Mesenchymal stem cell (in vitro differentiated cells and primary cell): ENCODE data around the gene CPT1B.

Source experiments
- DNase-seq: peaks from one replicate; pipeline ENCODE4 v3.0.0-alpha.2; 2013
- H2AFZ ChIP-seq: one replicate; pipeline ENCODE4 v1.6.1; 2013; ENCODE audit warnings: low read depth, mild to moderate bottlenecking, control low read depth, inconsistent platforms, low read length, moderate library complexity
- H2AK5ac ChIP-seq: 2 replicates; pipeline ENCODE4 v1.6.1; 2013; ENCODE audit warnings: low read length, moderate library complexity, mild to moderate bottlenecking, inconsistent platforms; ENCODE audit not compliant: severe bottlenecking
- H2BK120ac ChIP-seq: one replicate; pipeline ENCODE4 v1.6.1; 2013; ENCODE audit warnings: low read depth, mild to moderate bottlenecking, inconsistent platforms, low read length, moderate library complexity
- H2BK12ac ChIP-seq, 2 experiments: one replicate each; pipeline ENCODE4 v1.6.1; 2013; ENCODE audit warnings: inconsistent platforms in 2 of 2, low read length in 2 of 2, mild to moderate bottlenecking in 2 of 2, moderate library complexity in 2 of 2, control low read depth in 1 of 2
- H2BK15ac ChIP-seq: one replicate; pipeline ENCODE4 v1.6.1; 2013; ENCODE audit warnings: mild to moderate bottlenecking, low read depth, inconsistent platforms; ENCODE audit not compliant: poor library complexity, severe bottlenecking
- H2BK5ac ChIP-seq: 2 replicates; pipeline ENCODE4 v1.6.1; 2013; ENCODE audit warnings: low read depth, mild to moderate bottlenecking, low read length, control low read depth, inconsistent platforms; ENCODE audit not compliant: poor library complexity, severe bottlenecking
- H3K14ac ChIP-seq, 2 experiments: one replicate each; pipeline ENCODE4 v1.6.1; 2013; ENCODE audit warnings: inconsistent platforms in 2 of 2, low read length in 2 of 2, control low read depth in 1 of 2, mild to moderate bottlenecking in 1 of 2, moderate library complexity in 1 of 2
- H3K18ac ChIP-seq, 2 experiments: one replicate each; pipeline ENCODE4 v1.6.1; 2013; ENCODE audit warnings: inconsistent platforms in 2 of 2, low read length in 2 of 2, control low read depth in 1 of 2, low read depth in 1 of 2, mild to moderate bottlenecking in 1 of 2
- H3K23ac ChIP-seq, 2 experiments: one replicate each; pipeline ENCODE4 v1.6.1; 2013; ENCODE audit warnings: inconsistent platforms in 2 of 2, low read length in 2 of 2, mild to moderate bottlenecking in 2 of 2, moderate library complexity in 2 of 2, control low read depth in 1 of 2
- H3K27ac ChIP-seq: 2 replicates; pipeline ENCODE4 v1.5.1; 2013; ENCODE audit warnings: mild to moderate bottlenecking, moderate library complexity, low read length, control low read depth, inconsistent platforms; ENCODE audit not compliant: poor library complexity, severe bottlenecking
- H3K27me3 ChIP-seq, 2 experiments: 2 replicates each; pipeline versions ENCODE4 v1.6.1 to v1.7.0; 2013; ENCODE audit warnings: low read length in 2 of 2, mild to moderate bottlenecking in 2 of 2, moderate library complexity in 2 of 2, control low read depth in 1 of 2, inconsistent platforms in 1 of 2; ENCODE audit not compliant: control insufficient read depth in 1 of 2, insufficient read depth in 1 of 2
- H3K36me3 ChIP-seq, 2 experiments: 2 replicates each; pipeline versions ENCODE4 v1.6.1 to v1.7.0; 2013; ENCODE audit warnings: low read length in 2 of 2, control low read depth in 1 of 2, inconsistent platforms in 1 of 2, low read depth in 1 of 2, mild to moderate bottlenecking in 1 of 2; ENCODE audit not compliant: insufficient read depth in 2 of 2, control insufficient read depth in 1 of 2
- H3K4ac ChIP-seq, 2 experiments: one replicate each; pipeline ENCODE4 v1.6.1; 2013; ENCODE audit warnings: inconsistent platforms in 2 of 2, low read length in 2 of 2, mild to moderate bottlenecking in 2 of 2, moderate library complexity in 2 of 2, control low read depth in 1 of 2, low read depth in 1 of 2
- H3K4me1 ChIP-seq: 2 replicates; pipeline ENCODE4 v1.6.1; 2013; ENCODE audit warnings: low read depth, low read length, control low read depth; ENCODE audit not compliant: control insufficient read depth, insufficient read depth
- H3K4me2 ChIP-seq: 2 replicates; pipeline ENCODE4 v1.6.1; 2013; ENCODE audit warnings: low read length, mild to moderate bottlenecking, inconsistent platforms; ENCODE audit not compliant: poor library complexity, severe bottlenecking
- H3K4me3 ChIP-seq, 2 experiments: 2 replicates each; pipeline versions ENCODE4 v1.5.1 to v1.7.0; 2013; ENCODE audit warnings: low read length in 2 of 2, mild to moderate bottlenecking in 2 of 2, control low read depth in 1 of 2, low read depth in 1 of 2; ENCODE audit not compliant: insufficient read depth in 1 of 2
- H3K79me1 ChIP-seq: replicated peaks from 2 replicates; pipeline ENCODE4 v1.6.1; 2013; ENCODE audit warnings: mild to moderate bottlenecking, control low read depth, low read length, inconsistent platforms; ENCODE audit not compliant: poor library complexity, severe bottlenecking
- H3K9ac ChIP-seq: 2 replicates; pipeline ENCODE4 v1.7.0; 2013; ENCODE audit warnings: mild to moderate bottlenecking, low read length, moderate library complexity
- H3K9me3 ChIP-seq: 2 replicates; pipeline ENCODE4 v1.7.0; 2013; ENCODE audit warnings: mild to moderate bottlenecking, low read length; ENCODE audit not compliant: control insufficient read depth
- H4K8ac ChIP-seq: one replicate; pipeline ENCODE4 v1.6.1; 2013; ENCODE audit warnings: inconsistent platforms, mild to moderate bottlenecking, low read length, moderate library complexity
- H4K91ac ChIP-seq: one replicate; pipeline ENCODE4 v1.6.1; 2013; ENCODE audit warnings: mild to moderate bottlenecking, low read length, inconsistent platforms
- WGBS: methylation state at CpG from one replicate; pipeline ENCODE4 v1.1.7; 2013; ENCODE audit warnings: mixed read lengths; 5-methylcytosine and 5-hydroxymethylcytosine counted together

The CPT1B gene

DNA sequence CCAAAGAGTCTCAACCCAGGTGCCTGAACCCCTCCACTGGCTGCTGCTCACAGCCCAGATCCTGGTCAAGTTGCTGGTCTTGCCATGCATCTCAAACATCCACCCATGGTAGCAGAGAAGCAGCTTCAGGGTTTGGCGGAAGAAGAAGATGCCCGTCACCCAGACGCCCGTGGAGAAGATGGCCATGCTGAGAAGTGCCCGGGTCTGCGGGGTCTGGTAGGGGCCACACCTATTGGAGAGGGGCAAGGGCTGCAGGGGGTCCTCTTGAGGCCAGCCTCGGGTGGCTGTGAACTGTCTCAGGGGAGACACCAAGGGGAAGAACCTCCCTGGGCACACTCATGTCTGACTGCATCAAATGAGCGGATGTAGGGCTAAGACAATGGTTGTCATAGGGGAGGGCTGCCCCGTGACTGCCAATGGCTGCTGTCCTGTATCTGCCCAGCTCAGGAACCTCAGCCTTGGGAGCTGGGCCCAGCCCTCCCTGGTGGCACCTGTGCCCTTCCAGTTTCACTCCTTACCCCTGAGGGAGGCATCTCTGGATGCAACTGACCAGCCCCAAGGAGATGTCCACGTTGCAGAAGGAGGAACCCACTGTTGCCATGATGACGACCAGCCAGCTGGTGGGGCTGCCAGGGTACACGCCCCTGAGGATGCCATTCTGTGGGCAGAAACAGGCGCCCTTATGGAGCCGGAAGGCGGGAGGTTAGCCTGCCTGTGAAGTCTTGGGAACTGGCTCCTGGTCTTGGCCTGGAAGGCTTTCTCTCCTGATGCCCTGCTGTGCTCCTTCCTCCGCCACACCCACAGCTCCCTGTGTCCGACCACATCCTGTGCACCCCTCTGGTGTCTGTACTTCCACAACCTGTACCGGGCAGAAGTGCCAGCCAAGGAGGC is 1.2 kb downstream of the CPT1B start:
- Histone ChIP-seq H3K14ac (no peak overlapping the region), H3K27me3 (peaks cover 0 to 14% of the 10 kb centered on the region in 2 experiments), H4K8ac (no peak overlapping the region), H2BK15ac (no peak overlapping the region), H4K91ac (no peak overlapping the region), H3K18ac (no peak overlapping the region), H3K23ac (no peak overlapping the region), H3K27ac (no peak overlapping the region), H3K9me3 (no peaks in the 10 kb centered on the region), H3K4me1 (peaks cover 20% of the 10 kb centered on the region), H2AK5ac (no peak overlapping the region), H2BK120ac (no peak overlapping the region), H2BK5ac (no peak overlapping the region), H3K36me3 (peaks cover 14 to 84% of the 10 kb centered on the region in 2 experiments), H3K9ac (no peak overlapping the region), H2BK12ac (no peak overlapping the region), H2AFZ (no peak overlapping the region), H3K4me3 (no peak overlapping the region), H3K4me2 (no peak overlapping the region), H3K79me1 (peaks cover 16% of the 10 kb centered on the region), H3K4ac (no peak overlapping the region)
- no peak for DNase-seq
- WGBS, result 96% methylated on average over 18 of the region's 18 CpGs

DNA sequence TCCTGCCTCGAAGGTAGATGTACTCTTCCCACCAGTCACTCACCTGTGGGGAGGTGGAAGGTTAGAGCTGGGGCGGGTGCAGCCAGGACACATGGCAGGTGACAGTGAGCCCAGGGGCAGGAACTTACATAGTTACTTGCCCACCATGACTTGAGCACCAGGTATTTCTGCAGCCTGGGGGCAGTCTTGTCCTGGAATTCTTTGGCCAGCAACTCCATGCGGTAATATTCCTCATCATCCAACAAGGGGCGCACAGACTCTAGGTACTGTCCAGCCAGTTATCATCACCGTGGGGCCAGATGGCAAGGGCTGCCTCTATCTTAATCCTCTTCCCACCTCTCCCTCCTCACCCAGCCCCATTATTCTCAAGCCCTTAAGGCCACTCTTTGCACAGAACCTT is 2.2 kb downstream of the CPT1B start:
- no peak overlapping the region for H3K14ac ChIP-seq
- H3K9ac ChIP-seq, result no peak overlapping the region
- no peak overlapping the region for H3K23ac ChIP-seq
- H2BK120ac ChIP-seq, result no peak overlapping the region
- H3K27ac ChIP-seq, result no peak overlapping the region
- H3K36me3 ChIP-seq, result peaks cover 10 to 87% of the 10 kb centered on the region in 2 experiments
- H4K8ac ChIP-seq, result no peak overlapping the region
- H3K4me1 ChIP-seq, result peaks cover 10% of the 10 kb centered on the region
- H2BK15ac ChIP-seq, result no peak overlapping the region
- H3K9me3 ChIP-seq, result no peaks in the 10 kb centered on the region
- no peak overlapping the region for H2BK5ac ChIP-seq
- no peak overlapping the region for H4K91ac ChIP-seq
- peaks cover 0 to 14% of the 10 kb centered on the region in 2 experiments for H3K27me3 ChIP-seq
- no peak overlapping the region for H3K18ac ChIP-seq
- no peak overlapping the region for H3K4me2 ChIP-seq
- H2AK5ac ChIP-seq, result no peak overlapping the region
- peaks cover 10% of the 10 kb centered on the region for H3K79me1 ChIP-seq
- no peak overlapping the region for H2BK12ac ChIP-seq
- H3K4ac ChIP-seq, result no peak overlapping the region
- peak; percentile 32 for DNase-seq
- H3K4me3 ChIP-seq, result no peak overlapping the region
- 72% methylated on average over 5 of the region's 5 CpGs for WGBS
- H2AFZ ChIP-seq, result no peak overlapping the region

GRCh38 chr22:50575426-50575941 is 2.7 kb downstream of the CPT1B start:
- no peak overlapping the region for H2BK5ac ChIP-seq
- peaks cover 10% of the 10 kb centered on the region for H3K79me1 ChIP-seq
- H3K4me3 ChIP-seq, result no peak overlapping the region
- H3K27me3 ChIP-seq, result peaks cover 0 to 14% of the 10 kb centered on the region in 2 experiments
- no peak overlapping the region for H2AFZ ChIP-seq
- H3K9ac ChIP-seq, result no peak overlapping the region
- no peak overlapping the region for H2BK12ac ChIP-seq
- WGBS, result 93% methylated on average over 8 of the region's 8 CpGs
- H3K9me3 ChIP-seq, result no peaks in the 10 kb centered on the region
- H3K14ac ChIP-seq, result no peak overlapping the region
- H2AK5ac ChIP-seq, result no peak overlapping the region
- H3K36me3 ChIP-seq, result peaks cover 9 to 90% of the 10 kb centered on the region in 2 experiments
- no peak overlapping the region for H3K27ac ChIP-seq
- H4K91ac ChIP-seq, result no peak overlapping the region
- H3K23ac ChIP-seq, result no peak overlapping the region
- H3K4me1 ChIP-seq, result peaks cover 11% of the 10 kb centered on the region
- H2BK15ac ChIP-seq, result no peak overlapping the region
- H3K4ac ChIP-seq, result no peak overlapping the region
- no peak overlapping the region for H4K8ac ChIP-seq
- H3K4me2 ChIP-seq, result no peak overlapping the region
- DNase-seq, result no peak
- no peak overlapping the region for H2BK120ac ChIP-seq
- H3K18ac ChIP-seq, result no peak overlapping the region

GRCh38 chr22:50574383-50574755 is 3.9 kb downstream of the CPT1B start:
- Histone ChIP-seq H4K8ac (no peak overlapping the region), H2BK5ac (no peak overlapping the region), H3K4ac (no peak overlapping the region), H3K18ac (no peak overlapping the region), H3K14ac (no peak overlapping the region), H3K27me3 (peaks cover 0 to 14% of the 10 kb centered on the region in 2 experiments), H2BK120ac (no peak overlapping the region), H2AFZ (no peak overlapping the region), H4K91ac (no peak overlapping the region), H3K9me3 (no peaks in the 10 kb centered on the region), H3K27ac (no peak overlapping the region), H3K4me1 (peaks cover 18% of the 10 kb centered on the region), H2BK12ac (no peak overlapping the region), H3K4me2 (no peak overlapping the region), H2AK5ac (no peak overlapping the region), H3K9ac (no peak overlapping the region), H2BK15ac (no peak overlapping the region), H3K36me3 (peaks cover 0 to 90% of the 10 kb centered on the region in 2 experiments), H3K79me1 (peaks cover 3% of the 10 kb centered on the region), H3K23ac (no peak overlapping the region), H3K4me3 (no peak overlapping the region)
- 93% methylated on average over 11 of the region's 11 CpGs for WGBS
- DNase-seq, result no peak
